HL-60/S4 treated with retinoic acid at 250 ng/mL for 4 days and 3 days (cell line): ENCODE results near the gene FOSB.

Experiments used
- in situ Hi-C: fragments of 300-500 bp; cut with MboI; formaldehyde crosslinking; loops from 2 replicates; pipeline ENCODE4 v1.7.0; 2022; ENCODE audit warnings: low sequenced_read_pairs

FOSB gene

DNA sequence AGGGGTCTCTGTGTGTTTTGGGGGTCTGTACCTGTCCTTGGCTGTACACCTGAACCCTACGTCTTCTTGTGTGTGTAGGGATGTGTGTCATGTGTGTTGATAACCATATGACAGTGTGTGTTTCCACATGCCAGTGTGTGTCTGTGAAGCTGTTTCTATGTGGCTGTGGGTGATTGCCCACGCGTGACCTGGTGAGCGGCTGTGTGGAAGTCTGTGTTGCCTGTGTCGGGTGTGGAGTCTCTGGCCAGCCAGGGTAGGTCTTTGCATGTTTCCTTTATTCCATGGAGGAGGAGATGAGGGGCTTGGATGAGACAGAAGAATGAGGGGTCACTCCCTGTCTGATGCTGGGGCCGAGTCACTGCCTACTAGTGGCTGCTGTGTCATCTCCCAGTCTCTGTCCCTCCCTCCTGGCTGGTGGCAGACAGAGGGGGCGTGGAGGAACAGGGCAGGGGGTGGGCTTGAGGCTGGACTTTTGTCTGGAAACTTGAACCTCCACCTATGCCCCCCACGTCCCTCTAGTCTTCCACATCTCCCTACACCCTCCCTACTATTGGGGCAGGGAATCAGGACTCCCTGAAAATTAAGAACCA lies 2.8 kb upstream of the FOSB start:
- in situ Hi-C loops = no loop called here

DNA sequence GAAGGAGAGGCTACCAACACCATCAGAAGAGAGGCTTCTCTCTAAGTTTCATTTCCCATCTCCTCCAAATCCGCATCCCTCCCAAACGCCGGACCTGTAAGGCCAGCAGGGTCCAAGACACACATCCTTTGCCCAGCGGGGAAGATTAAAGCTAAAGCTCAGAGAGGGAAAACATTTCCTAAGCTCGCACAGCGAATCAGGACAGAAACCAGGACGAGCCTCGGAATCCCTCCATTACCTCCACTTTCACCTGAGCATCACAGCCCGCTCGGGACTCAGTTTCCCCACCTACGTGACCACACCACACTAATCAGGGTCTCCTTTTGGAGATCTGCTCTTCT lies 711 bp upstream of the FOSB start:
- in situ Hi-C loops = no loop called here

DNA sequence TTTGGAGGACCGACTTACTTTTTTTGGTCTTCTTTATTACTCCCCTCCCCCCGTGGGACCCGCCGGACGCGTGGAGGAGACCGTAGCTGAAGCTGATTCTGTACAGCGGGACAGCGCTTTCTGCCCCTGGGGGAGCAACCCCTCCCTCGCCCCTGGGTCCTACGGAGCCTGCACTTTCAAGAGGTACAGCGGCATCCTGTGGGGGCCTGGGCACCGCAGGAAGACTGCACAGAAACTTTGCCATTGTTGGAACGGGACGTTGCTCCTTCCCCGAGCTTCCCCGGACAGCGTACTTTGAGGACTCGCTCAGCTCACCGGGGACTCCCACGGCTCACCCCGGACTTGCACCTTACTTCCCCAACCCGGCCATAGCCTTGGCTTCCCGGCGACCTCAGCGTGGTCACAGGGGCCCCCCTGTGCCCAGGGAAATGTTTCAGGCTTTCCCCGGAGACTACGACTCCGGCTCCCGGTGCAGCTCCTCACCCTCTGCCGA lies 409 bp downstream of the FOSB start:
- in situ Hi-C loops = no loop called here

DNA sequence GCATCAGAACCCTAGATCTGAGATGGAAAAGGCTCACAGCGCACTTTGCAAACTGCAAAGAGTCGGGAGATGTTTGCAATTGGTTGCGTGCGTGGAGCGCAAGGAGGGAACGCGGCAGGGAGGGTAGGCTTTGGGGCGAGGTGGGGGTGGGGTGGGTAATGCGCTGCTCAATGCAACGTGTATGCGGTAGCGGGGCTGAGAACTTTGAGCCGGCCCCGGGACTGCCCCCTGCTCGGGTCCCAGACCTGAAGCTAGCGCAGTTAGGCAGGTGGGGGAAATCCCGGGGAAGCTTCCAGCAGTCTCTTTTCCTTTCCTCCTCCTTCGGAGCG lies 971 bp downstream of the FOSB start:
- in situ Hi-C loops = no loop called here

DNA sequence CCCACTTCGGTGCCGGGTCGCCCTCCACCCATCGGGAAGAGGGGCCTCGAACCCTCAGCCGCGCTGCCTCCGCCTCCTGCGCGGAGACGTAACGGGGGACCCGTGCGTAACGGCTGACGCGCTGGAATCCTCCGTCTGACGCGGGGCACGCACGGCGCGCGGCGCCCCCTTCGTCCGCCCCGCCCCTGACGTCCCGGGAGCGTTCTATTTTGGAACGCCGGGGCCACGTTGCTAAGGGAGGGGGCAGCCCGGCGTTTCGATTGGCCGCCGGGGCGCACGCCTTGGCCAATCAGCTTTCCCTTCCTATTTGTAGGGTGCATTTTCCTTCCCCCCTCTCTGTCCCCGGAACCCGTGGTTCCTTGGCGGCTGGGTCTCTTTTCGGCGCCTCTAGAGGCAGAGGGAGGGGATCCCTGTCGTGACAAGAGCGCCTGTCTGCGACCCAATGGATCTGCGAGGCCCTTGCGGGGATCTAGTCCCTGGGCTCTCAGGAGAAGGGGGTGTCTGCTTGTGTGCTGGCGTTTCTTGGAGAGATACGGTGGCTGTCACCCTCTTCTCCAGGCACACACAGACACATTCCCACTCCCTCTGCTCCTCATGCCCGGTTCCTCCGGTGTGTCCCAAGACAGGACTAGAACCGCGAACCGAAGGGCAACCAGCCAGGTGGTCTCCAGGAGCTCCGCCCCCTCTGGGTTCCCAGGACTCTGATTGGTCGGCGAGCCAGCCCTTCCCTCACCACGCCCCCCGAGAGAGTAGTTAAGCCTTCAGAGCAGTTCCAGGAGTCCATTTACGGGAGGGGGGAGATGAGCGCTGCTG lies 1.5 kb downstream of the FOSB start:
- in situ Hi-C loops = no loop called here

DNA sequence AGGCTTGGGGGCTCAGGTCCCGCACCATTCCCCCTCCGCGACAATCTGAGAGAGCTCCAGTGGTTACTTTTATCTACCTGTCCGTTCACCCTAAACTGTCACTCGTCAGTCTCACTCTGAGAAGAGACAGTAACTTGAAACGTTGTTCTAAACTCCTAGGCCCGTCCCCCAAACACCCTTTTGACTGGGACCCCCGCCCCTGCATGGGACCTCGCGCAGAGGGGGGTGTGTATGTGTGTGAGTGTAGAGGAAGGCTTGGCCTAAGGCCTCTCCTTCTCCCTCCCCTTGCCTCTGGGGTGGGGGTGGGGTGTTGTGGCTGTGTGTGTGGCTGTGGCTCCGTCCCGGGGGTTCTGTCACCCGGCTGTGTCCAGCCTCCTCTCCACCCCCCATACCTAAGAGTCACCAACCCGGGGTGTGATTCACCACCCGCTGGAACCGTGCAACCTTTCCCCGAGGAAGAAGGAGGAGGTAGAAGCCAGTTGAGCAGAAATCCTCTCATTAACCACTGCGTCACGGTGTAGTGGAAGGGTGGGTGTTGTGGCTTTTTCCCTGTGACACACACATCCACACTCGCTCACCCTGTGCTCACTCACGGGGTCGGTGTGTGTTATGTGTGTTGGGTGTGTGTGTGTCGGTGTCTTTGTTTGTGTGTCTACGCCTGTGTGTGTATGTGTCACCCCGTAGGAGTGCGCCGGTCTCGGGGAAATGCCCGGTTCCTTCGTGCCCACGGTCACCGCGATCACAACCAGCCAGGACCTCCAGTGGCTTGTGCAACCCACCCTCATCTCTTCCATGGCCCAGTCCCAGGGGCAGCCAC lies 2.4 kb downstream of the FOSB start:
- in situ Hi-C loops = no loop called here

DNA sequence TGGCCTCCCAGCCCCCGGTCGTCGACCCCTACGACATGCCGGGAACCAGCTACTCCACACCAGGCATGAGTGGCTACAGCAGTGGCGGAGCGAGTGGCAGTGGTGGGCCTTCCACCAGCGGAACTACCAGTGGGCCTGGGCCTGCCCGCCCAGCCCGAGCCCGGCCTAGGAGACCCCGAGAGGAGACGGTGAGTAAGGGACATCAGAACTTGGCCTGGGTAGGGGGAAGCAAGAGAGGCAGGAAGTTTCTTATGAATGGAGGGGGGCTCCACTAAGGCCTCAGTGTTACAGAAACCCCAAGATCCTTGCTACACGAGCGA lies 2.9 kb downstream of the FOSB start:
- in situ Hi-C loops = no loop called here

DNA sequence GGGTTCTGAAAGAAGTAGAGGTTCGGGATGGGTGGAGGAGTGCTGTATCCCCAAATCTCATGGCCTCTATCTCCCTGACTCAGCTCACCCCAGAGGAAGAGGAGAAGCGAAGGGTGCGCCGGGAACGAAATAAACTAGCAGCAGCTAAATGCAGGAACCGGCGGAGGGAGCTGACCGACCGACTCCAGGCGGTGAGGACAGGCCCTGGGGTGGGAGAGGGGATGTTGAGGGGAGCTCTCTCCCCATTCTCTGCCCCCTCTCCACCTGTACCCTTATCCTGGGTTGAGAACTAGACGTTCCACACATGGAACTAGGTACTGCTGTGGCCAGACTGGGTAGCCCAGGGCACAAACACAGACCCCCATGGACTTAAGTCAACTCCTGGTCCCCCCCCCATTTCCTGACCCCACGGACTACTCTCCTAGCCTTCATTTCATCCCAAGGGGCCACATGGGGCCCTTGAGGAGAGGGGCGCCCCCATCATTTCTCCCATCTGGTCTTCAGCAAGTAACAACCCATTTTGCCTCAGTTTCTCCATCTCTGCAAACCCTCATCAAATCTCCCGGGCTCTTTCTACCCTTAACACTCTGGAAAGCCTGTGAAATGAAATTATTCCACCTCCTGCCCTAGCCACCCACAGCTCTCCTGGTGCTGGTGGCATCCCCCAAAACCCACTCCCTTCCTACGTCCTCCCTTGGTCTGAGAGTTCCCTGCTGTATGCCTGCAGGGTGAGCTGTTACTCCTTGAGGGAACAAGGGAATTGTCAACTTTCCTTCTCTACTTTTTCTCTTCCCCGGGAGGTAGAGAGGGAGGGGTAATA lies 3.5 kb downstream of the FOSB start:
- in situ Hi-C loops = no loop called here

DNA sequence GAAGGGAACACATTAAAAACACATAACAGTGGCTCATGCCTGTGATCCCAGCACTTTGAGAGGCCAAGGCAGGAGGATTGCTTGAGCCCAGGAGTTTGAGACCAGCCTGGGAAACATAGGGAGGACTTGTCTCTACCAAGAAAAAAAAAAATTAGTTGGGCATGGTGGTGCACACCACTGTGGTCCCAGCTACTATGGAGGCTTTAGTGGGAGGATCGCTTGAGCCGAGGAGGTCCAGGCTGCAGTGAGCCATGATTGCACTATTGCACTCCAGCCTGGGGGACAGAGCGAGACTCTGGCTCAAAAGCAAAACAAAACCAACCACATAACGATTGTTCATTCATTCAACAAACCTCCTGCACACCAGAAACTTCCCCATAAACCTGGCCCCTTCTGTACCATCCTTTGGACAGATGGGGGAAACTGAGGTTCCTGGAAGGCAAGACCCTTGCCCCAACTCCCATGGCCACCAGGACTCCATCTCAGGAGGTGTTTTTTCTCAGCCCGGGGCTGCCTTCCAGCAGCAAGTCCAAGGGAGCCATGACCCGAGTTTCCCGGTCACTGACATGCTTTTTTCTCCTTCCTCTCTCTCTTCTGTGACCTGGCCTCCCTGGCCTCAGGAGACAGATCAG lies 4.3 kb downstream of the FOSB start:
- in situ Hi-C loops = no loop called here

DNA sequence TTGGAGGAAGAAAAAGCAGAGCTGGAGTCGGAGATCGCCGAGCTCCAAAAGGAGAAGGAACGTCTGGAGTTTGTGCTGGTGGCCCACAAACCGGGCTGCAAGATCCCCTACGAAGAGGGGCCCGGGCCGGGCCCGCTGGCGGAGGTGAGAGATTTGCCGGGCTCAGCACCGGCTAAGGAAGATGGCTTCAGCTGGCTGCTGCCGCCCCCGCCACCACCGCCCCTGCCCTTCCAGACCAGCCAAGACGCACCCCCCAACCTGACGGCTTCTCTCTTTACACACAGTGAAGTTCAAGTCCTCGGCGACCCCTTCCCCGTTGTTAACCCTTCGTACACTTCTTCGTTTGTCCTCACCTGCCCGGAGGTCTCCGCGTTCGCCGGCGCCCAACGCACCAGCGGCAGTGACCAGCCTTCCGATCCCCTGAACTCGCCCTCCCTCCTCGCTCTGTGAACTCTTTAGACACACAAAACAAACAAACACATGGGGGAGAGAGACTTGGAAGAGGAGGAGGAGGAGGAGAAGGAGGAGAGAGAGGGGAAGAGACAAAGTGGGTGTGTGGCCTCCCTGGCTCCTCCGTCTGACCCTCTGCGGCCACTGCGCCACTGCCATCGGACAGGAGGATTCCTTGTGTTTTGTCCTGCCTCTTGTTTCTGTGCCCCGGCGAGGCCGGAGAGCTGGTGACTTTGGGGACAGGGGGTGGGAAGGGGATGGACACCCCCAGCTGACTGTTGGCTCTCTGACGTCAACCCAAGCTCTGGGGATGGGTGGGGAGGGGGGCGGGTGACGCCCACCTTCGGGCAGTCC lies 5.0 kb downstream of the FOSB start:
- in situ Hi-C loops = no loop called here

DNA sequence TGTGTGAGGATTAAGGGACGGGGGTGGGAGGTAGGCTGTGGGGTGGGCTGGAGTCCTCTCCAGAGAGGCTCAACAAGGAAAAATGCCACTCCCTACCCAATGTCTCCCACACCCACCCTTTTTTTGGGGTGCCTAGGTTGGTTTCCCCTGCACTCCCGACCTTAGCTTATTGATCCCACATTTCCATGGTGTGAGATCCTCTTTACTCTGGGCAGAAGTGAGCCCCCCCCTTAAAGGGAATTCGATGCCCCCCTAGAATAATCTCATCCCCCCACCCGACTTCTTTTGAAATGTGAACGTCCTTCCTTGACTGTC lies 5.5 kb downstream of the FOSB start:
- in situ Hi-C loops = no loop called here

DNA sequence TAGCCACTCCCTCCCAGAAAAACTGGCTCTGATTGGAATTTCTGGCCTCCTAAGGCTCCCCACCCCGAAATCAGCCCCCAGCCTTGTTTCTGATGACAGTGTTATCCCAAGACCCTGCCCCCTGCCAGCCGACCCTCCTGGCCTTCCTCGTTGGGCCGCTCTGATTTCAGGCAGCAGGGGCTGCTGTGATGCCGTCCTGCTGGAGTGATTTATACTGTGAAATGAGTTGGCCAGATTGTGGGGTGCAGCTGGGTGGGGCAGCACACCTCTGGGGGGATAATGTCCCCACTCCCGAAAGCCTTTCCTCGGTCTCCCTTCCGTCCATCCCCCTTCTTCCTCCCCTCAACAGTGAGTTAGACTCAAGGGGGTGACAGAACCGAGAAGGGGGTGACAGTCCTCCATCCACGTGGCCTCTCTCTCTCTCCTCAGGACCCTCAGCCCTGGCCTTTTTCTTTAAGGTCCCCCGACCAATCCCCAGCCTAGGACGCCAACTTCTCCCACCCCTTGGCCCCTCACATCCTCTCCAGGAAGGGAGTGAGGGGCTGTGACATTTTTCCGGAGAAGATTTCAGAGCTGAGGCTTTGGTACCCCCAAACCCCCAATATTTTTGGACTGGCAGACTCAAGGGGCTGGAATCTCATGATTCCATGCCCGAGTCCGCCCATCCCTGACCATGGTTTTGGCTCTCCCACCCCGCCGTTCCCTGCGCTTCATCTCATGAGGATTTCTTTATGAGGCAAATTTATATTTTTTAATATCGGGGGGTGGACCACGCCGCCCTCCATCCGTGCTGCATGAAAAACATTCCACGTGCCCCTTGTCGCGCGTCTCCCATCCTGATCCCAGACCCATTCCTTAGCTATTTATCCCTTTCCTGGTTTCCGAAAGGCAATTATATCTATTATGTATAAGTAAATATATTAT lies 6.1 kb downstream of the FOSB start:
- in situ Hi-C loops = no loop called here

DNA sequence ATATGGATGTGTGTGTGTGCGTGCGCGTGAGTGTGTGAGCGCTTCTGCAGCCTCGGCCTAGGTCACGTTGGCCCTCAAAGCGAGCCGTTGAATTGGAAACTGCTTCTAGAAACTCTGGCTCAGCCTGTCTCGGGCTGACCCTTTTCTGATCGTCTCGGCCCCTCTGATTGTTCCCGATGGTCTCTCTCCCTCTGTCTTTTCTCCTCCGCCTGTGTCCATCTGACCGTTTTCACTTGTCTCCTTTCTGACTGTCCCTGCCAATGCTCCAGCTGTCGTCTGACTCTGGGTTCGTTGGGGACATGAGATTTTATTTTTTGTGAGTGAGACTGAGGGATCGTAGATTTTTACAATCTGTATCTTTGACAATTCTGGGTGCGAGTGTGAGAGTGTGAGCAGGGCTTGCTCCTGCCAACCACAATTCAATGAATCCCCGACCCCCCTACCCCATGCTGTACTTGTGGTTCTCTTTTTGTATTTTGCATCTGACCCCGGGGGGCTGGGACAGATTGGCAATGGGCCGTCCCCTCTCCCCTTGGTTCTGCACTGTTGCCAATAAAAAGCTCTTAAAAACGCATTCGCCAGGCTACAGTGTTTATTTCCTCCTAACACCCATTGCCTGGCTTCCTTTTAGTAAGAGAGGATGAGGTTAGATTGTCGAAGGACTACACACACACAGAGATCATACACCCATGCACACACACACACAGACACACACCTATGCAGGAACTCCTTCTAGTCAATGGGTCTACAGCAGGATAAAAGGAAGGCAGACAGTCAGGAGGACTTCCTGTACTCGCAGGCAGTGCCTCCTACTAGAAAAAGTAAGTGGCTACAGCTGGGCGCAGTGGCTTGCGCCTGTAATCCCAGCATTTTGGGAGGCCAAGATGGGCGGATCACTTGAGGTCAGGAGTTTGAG lies 7.1 kb downstream of the FOSB start:
- in situ Hi-C loops = loop anchor here (5.0 kb wide), 1 partner anchor 33 kb away; no protein-coding TSS in a partner anchor

DNA sequence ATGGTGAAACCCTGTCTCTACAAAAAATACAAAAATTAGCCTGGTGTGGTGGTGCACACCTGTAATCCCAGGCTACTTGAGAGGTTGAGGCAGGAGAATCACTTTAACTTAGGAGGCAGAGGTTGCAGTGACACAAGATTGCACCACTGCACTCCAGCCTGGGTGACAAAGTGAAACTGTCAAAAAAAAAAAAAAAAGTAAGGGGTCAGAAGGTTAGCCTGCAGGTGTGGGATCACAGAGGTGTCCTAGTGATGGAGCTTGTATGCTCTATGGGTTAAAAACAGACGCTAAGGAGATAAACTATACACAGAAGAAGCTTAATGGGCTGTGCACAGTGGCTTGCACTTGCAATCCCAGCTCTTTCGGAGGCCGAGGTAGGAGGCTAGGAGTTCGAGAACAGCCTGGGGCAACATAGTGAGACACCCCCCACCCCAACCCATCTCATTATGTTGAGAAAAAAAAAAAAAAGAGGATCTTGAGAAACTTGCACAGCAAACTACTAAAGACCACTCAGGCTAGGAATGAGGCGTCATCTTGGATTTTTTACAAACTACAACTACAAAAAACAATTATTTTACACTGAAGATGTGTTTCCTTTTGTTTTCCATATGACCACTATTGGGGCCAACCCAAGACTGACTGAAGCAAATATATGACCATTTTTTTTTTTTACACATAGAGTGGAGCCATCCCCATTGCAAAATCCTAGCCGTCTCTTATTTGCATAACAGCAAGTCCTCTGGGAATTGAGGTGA lies 7.9 kb downstream of the FOSB start:
- in situ Hi-C loops = loop anchor here (5.0 kb wide), 1 partner anchor 33 kb away; no protein-coding TSS in a partner anchor

DNA sequence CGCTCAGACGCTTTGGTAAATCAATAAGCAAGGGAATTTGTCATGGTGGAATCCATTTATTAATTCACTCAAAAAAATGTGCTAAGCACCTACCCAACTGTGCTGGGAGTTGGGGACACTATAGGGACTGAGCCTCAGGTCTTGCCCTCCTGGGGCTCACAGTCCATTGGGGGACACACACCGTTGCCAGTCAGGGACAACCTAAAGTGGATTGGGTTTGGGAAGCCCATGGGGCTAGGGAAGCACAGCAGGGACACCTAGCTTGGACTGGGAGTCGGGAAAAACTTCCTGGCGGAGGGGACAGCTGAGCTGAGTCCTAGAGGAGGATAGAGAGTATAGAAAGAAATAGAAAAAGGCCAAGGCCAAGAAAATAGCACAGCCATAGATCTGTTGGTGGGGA lies 8.5 kb downstream of the FOSB start:
- in situ Hi-C loops = loop anchor here (5.0 kb wide), 1 partner anchor 34 kb away; no protein-coding TSS in a partner anchor

DNA sequence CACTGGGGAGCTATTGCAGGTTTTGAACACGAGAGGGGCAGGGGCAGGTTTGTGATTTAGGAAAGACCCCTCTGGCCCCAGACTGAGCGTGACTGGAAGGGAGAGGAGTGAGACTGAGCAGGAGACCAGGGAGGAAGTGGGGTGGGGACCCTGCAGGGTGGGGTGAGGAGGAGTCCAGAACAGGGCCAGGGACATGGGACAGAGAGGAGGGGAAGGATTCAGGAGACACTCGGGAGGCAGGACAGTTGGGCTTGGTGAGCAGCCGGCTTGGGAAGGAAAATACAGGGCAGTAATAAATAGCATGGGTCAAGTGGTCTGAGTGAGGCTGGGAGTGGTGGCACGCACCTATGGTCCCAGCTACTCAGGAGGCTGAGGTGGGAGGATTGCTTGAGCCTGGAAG lies 9.4 kb downstream of the FOSB start:
- in situ Hi-C loops = loop anchor here (5.0 kb wide), 1 partner anchor 35 kb away; no protein-coding TSS in a partner anchor
